Measurements from ENCODE around the gene ORAI3.

Gene ORAI3

DNA sequence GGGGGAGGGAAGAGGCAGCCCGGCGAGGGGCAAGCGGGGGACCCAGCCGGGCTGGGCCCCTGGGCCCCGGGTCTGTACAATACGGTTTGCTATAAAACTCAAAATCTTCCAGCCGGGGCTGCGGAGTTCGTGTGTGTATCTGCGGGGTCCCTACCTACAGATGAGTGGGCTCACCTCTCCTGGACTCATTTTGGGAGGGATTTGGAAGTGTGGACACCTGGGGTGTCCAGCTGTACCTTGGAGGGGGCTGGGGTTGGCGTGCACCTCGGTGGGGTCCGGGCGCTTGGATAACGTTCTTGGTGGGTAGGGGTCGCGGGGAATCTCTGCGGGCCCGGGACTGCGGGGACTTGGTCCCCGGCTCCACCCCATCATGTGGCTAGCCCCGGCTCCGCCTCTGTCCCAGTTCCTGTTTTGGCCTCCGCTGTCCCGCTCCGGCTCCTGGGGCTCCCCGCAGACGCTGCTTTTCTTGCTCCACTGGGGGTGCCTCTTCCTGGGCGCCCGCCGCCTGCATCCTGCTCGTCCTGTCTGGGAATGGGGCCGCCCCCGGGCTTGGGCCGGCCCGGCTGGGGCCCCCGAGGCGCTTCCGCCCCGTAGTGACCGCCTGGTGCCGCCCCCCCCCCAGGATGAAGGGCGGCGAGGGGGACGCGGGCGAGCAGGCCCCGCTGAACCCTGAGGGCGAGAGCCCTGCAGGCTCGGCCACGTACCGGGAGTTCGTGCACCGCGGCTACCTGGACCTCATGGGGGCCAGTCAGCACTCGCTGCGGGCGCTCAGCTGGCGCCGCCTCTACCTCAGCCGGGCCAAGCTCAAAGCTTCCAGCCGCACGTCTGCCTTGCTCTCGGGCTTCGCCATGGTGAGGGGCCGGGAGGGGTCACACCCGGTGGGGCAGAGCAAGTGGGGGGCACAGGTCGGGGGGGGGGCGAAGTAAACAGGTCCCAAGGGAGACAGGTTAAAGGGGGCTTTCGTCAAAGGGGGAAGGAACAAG lies at the start of gene ORAI3:
ORAI3 (plus strand) TSS at position 402 of the 983 bp plus-strand sequence; CDS start at position 624, 222 bp downstream.
- Histone ChIP-seq H3K36me3 (ENCODE audit: control insufficient read depth in 2 of 2, insufficient read depth in 1 of 2, low read length in 2 of 2) (peaks cover 11 to 27% of the 10 kb centered on the region in 2 experiments; a peak in 2 of 3 replicates), H3K9me3 (ENCODE audit: control insufficient read depth, insufficient read depth, low read depth, low read length) (no peaks in the 10 kb centered on the region), H3K27ac (ENCODE audit: extremely low read depth, low read depth, low read length) (peak within 1 kb of the TSS; percentile 45; the same call in 1 of the 2 replicates), H3K4me1 (ENCODE audit: control insufficient read depth, insufficient read depth, low read length) (peaks cover 2% of the 10 kb centered on the region; the same call in 1 of the 2 replicates), H3K4me3 (ENCODE audit: low read depth, low read length) (peak within 1 kb of the TSS; percentile 69)
- ChIA-PET POLR2A (interaction anchor here (0.6 to 1.2 kb wide), 7 partner anchors 8 to 764 kb away, joined by 3 to 4 read pairs (median 3); partner anchors contain the start of genes KAT8, SETD1A and ZNF843), CTCF (interaction anchor here (0.6 to 1.5 kb wide), 5 partner anchors 8 to 511 kb away, joined by 3 to 6 read pairs (median 4); no protein-coding TSS in a partner anchor)
- TF ChIP-seq ZFP69B (tag by site-specific recombination; IDR thresholded peaks at IDR 0.05) (0 out of 2 replicates have a peak, but pooled peaks have one; percentile 31), ZNF692 (tag by site-specific recombination; IDR thresholded peaks at IDR 0.05) (no peak), KLF16 (tag by site-specific recombination; IDR thresholded peaks at IDR 0.05) (peak; percentile 36; the same call in 1 of the 2 replicates), ZNF561 (tag by site-specific recombination; IDR thresholded peaks at IDR 0.05; ENCODE audit: borderline replicate concordance) (peak; percentile 76; the same call in 1 of the 2 replicates), BCL11A (tag by site-specific recombination; IDR thresholded peaks at IDR 0.05; ENCODE audit: low read depth) (no peak), GLIS2 (tag by site-specific recombination; IDR thresholded peaks at IDR 0.05) (peak; percentile 91), ZNF16 (tag by site-specific recombination; IDR thresholded peaks at IDR 0.05; ENCODE audit: low read depth) (no peak), ZNF112 (tag by site-specific recombination; IDR thresholded peaks at IDR 0.05) (no peak), GFI1B (tag by site-specific recombination; IDR thresholded peaks at IDR 0.05) (no peak), FEZF1 (tag by site-specific recombination; IDR thresholded peaks at IDR 0.05) (no peak), ZNF354C (tag by site-specific recombination; IDR thresholded peaks at IDR 0.05; ENCODE audit: borderline replicate concordance, low read depth) (no peak), ZNF433 (tag by site-specific recombination; IDR thresholded peaks at IDR 0.05; ENCODE audit: low read depth) (no peak), HIC1 (tag by site-specific recombination; IDR thresholded peaks at IDR 0.05) (no peak), ZNF600 (tag by site-specific recombination; IDR thresholded peaks at IDR 0.05) (peak; percentile 90), SP2 (tag by site-specific recombination; IDR thresholded peaks at IDR 0.05) (peak; percentile 45), ZNF394 (tag by site-specific recombination; IDR thresholded peaks at IDR 0.05; ENCODE audit: borderline replicate concordance) (no peak), SP3 (tag by site-specific recombination; IDR thresholded peaks at IDR 0.05) (peak; percentile 28; the same call in 1 of the 2 replicates), ZNF555 (tag by site-specific recombination; conservative IDR thresholded peaks at IDR 0.05) (no peak), ZIC2 (tag by site-specific recombination; IDR thresholded peaks at IDR 0.05) (peak; percentile 99), ZNF10 (tag by site-specific recombination; IDR thresholded peaks at IDR 0.05) (0 out of 2 replicates have a peak, but pooled peaks have one; percentile 33)
- TF ChIP-seq, protein P1, sequence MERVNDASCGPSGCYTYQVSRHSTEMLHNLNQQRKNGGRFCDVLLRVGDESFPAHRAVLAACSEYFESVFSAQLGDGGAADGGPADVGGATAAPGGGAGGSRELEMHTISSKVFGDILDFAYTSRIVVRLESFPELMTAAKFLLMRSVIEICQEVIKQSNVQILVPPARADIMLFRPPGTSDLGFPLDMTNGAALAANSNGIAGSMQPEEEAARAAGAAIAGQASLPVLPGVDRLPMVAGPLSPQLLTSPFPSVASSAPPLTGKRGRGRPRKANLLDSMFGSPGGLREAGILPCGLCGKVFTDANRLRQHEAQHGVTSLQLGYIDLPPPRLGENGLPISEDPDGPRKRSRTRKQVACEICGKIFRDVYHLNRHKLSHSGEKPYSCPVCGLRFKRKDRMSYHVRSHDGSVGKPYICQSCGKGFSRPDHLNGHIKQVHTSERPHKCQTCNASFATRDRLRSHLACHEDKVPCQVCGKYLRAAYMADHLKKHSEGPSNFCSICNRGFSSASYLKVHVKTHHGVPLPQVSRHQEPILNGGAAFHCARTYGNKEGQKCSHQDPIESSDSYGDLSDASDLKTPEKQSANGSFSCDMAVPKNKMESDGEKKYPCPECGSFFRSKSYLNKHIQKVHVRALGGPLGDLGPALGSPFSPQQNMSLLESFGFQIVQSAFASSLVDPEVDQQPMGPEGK (tag by site-specific recombination; IDR thresholded peaks at IDR 0.05), result peak; percentile 68
- TF ChIP-seq, protein P2, sequence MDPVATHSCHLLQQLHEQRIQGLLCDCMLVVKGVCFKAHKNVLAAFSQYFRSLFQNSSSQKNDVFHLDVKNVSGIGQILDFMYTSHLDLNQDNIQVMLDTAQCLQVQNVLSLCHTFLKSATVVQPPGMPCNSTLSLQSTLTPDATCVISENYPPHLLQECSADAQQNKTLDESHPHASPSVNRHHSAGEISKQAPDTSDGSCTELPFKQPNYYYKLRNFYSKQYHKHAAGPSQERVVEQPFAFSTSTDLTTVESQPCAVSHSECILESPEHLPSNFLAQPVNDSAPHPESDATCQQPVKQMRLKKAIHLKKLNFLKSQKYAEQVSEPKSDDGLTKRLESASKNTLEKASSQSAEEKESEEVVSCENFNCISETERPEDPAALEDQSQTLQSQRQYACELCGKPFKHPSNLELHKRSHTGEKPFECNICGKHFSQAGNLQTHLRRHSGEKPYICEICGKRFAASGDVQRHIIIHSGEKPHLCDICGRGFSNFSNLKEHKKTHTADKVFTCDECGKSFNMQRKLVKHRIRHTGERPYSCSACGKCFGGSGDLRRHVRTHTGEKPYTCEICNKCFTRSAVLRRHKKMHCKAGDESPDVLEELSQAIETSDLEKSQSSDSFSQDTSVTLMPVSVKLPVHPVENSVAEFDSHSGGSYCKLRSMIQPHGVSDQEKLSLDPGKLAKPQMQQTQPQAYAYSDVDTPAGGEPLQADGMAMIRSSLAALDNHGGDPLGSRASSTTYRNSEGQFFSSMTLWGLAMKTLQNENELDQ (tag by site-specific recombination; IDR thresholded peaks at IDR 0.05; ENCODE audit: low read depth), result no peak
- TF ChIP-seq, protein P3, sequence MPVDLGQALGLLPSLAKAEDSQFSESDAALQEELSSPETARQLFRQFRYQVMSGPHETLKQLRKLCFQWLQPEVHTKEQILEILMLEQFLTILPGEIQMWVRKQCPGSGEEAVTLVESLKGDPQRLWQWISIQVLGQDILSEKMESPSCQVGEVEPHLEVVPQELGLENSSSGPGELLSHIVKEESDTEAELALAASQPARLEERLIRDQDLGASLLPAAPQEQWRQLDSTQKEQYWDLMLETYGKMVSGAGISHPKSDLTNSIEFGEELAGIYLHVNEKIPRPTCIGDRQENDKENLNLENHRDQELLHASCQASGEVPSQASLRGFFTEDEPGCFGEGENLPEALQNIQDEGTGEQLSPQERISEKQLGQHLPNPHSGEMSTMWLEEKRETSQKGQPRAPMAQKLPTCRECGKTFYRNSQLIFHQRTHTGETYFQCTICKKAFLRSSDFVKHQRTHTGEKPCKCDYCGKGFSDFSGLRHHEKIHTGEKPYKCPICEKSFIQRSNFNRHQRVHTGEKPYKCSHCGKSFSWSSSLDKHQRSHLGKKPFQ (tag by site-specific recombination; IDR thresholded peaks at IDR 0.05), result no peak
